OCI-LY7 (cell line): ENCODE measurements around the gene CDC40.

Experiments
- CTCF ChIP-seq: fragments of 200-600 bp; sonication (generic); conservative IDR thresholded peaks from 2 replicates; pipeline ENCODE4 v1.5.1; 2014; ENCODE audit warnings: mild to moderate bottlenecking, antibody characterized with exemption, low read length, moderate library complexity, mixed read lengths
- EZH2phosphoT487 ChIP-seq: fragments of 200-600 bp; sonication (generic); IDR thresholded peaks from 2 replicates; pipeline ENCODE4 v1.6.1; 2018; ENCODE audit warnings: low read depth, borderline replicate concordance, mild to moderate bottlenecking, mixed run types, antibody characterized with exemption, low read length, moderate library complexity, mixed read lengths

GRCh38 chr6:110190726-110191125 lies 10.5 kb downstream of the CDC40 start:
- TF ChIP-seq CTCF, result no peak
- TF ChIP-seq EZH2phosphoT487, result no peak
